DND-41 (cell line): ENCODE measurements around the gene APOL5.

Source experiments
- CTCF ChIP-seq: IDR thresholded peaks from 2 replicates; pipeline ENCODE4 v1.5.1; 2012; ENCODE audit warnings: borderline replicate concordance, low read length, moderate library complexity, mild to moderate bottlenecking; ENCODE audit not compliant: poor library complexity, severe bottlenecking; ENCODE audit errors: extremely low read depth
- EZH2 ChIP-seq: IDR thresholded peaks from 3 replicates; pipeline ENCODE4 v1.6.1; 2012; ENCODE audit warnings: borderline replicate concordance, low read depth, mild to moderate bottlenecking, moderate library complexity, low read length, inconsistent platforms; ENCODE audit not compliant: severe bottlenecking

- TF ChIP-seq CTCF (no peak), EZH2 (no peak)
These were observed 40.7 kb downstream of the APOL5 start for GRCh38 chr22:35758394-35758793.
